GM12801 (cell line): Measurements from ENCODE around the gene ADAMTS2.

Experiments
- TF ChIP-seq, protein P1 (sequence below): IDR thresholded peaks from one replicate; pipeline ENCODE4 v1.5.1; 2011; ENCODE audit warnings: control low read depth; ENCODE audit not compliant: insufficient read length; ENCODE audit errors: extremely low read depth

ADAMTS2 gene

DNA sequence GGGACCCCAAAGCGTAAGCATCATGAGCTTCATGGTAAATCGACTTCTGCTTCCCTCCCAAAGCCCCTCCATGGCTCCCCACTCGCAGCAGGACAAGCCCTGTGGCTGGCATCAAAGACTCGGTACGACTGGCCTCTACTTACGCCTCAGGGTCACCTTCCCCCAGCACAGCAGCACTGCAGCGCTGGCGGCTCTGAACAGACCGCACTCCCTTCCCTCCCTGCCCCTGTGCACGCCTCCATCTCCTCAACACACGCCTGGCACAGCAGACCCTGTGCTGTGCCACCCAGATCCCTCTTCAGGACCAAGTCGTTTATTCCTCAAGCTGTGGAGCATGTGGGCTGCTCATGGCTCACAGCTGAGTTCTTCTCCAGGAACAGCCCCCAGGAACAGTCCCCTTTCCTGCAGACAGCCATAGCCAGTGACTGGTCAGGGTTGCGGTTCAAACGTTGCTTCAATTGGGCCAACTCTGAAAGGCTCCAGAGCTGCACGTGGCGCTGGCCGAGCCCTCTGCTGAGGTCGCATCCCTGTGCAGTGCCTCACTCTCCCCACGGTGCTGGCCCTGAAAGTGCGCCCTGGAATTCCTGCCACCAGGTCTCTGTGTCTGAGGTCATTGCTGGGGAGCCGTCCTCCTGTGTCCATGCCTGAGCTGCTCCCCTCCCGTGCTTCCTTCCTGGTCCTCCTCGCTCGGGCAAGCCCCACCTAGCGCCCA, 197.1 kb downstream of the ADAMTS2 start:
- TF ChIP-seq, protein P1, sequence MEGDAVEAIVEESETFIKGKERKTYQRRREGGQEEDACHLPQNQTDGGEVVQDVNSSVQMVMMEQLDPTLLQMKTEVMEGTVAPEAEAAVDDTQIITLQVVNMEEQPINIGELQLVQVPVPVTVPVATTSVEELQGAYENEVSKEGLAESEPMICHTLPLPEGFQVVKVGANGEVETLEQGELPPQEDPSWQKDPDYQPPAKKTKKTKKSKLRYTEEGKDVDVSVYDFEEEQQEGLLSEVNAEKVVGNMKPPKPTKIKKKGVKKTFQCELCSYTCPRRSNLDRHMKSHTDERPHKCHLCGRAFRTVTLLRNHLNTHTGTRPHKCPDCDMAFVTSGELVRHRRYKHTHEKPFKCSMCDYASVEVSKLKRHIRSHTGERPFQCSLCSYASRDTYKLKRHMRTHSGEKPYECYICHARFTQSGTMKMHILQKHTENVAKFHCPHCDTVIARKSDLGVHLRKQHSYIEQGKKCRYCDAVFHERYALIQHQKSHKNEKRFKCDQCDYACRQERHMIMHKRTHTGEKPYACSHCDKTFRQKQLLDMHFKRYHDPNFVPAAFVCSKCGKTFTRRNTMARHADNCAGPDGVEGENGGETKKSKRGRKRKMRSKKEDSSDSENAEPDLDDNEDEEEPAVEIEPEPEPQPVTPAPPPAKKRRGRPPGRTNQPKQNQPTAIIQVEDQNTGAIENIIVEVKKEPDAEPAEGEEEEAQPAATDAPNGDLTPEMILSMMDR = no peak

DNA sequence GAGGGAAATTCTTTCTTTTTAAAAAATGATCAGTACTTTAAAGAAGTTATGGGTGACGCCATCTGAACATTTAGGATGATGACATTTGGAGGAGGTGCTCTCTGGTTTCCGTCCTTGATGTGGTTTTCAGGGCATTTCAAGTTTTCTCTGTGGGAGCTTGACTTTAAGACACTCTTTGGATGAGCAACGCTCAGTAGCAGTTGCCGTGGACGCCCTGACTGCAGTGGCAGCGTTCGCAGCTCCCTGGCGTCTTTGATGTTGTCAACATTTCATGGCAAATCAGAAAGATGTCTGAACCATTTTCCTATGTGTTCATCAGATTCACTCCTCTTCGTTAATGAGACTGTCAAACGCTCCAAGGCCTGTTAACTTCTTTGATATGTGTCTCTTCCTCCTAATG, 199.0 kb downstream of the ADAMTS2 start:
- TF ChIP-seq, protein P1 = no peak

DNA sequence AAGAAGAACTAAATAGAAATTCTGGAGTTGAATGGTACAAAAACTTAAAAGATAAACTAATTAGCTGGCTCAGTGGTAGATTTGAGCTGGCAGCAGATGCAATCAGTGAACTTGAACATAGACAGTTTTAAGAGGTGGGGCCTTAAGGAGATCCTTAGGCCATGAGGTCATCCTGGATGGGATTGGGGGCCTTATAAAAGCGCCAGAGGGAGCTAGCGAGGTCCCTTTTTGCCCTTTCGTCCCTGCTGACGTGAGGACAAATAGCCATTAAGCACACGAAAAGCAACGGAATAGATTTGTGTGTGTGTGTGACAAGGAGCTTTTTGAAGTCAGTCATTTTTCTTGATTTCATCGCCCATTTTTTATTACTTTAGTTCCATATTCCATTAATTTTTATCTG, 201.8 kb downstream of the ADAMTS2 start:
- TF ChIP-seq, protein P1 = no peak

DNA sequence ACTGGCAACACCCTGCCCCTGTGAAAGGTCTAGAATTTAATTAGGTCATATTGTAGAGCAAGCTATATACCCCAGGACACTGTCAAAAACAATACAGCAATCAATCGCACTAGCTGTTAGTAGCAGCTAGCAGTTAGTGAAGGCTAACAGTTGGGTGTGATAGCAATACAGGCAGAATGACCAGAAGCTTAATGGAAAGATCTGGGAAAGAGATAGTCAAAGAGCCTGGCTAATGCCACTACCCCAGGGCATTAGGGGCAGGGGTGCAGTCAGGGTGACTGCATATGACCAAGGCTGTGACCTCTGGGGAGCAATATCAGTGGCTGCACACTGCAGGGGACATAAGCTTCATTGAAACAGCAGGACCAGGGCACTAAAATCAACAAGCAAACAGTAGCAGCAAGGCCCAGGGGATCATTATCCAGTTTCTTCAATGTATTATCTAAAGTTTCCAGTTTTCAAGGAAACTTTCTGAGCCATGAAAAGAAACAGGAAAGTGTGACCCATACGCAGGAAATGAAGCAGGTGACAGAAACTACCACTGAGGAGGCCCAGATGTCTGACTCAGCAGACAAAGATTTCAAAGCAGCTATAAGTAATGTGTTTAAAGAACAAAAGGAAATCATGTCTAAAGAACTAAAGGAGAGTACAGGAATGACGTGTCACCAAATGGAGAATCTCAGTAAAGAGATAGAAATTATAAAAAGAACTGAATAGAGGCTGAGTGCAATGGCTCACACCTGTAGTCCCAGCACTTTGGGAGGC, 202.6 kb downstream of the ADAMTS2 start:
- TF ChIP-seq, protein P1 = no peak

DNA sequence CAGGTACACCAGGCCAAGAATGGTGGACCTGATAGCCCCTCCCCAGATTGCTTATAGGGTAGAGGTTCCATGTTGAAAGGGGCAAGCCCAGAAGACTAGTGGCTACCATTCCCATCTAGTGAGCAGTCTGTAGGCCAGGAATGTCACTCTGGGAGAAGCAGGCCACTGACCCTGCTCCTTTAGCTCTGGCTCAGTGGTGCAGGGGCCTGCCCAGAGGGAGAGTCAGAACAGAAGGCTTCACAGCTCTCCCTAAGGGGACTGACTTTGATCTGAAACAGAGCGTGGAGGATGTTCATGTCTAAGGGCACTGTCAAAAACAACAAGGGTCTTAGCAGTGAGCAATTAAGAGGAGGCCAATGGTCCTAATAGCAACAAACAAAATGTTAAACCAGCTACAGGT, 203.4 kb downstream of the ADAMTS2 start:
- TF ChIP-seq, protein P1 = no peak

DNA sequence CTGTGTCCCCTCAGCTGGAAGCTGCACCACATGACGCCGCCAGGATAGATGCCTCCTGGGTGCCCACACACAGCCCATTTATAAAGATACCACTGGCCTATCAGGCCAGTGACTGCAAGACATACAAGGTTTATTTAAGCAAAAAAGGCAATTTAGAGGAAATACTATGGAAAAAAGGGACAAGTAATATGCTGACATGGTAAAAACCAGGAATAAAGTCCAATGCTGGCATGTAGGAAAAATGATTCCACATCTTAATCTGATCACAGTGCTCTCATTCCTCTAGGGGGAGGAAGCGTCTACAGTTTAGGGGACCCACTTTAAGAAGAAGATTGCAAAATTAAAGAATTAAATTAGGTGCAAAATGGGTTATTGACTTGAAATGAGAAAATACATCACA, 205.0 kb downstream of the ADAMTS2 start:
- TF ChIP-seq, protein P1 = no peak

DNA sequence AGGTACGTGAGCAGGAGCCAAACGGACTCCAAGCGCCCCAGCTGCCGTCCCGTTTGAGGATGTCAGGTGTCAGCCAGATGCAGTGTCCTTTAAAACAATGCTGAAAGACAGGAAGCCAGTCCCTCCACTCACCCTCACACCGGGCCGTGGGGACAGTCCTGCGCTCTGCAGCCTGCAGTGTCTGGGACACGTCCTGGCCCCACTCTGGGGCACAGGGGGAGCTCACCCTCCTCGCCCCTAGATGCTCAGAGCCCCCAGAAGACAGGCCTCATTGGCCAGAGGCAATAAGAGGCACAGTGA, 205.4 kb downstream of the ADAMTS2 start:
- TF ChIP-seq, protein P1 = no peak
